HG02970 (cell line): Measurements from ENCODE around the gene CCBE1.
"Not testable (repeated sequence)": the region's sequence is repeated elsewhere in the genome, so short reads cannot be mapped to it uniquely, and the experiment has no call there.

Source experiments
- ATAC-seq: cut with Tn5 transposase; IDR thresholded peaks from one replicate; pipeline ENCODE4 v1.9.1; 2021; ENCODE audit warnings: mild to moderate bottlenecking, moderate library complexity, moderate number of reproducible peaks; ENCODE audit not compliant: unreplicated experiment, low FRiP score

The CCBE1 gene

GRCh38 chr18:59717291-59717690 is 20.1 kb upstream of the CCBE1 start:
- no peak for ATAC-seq

DNA sequence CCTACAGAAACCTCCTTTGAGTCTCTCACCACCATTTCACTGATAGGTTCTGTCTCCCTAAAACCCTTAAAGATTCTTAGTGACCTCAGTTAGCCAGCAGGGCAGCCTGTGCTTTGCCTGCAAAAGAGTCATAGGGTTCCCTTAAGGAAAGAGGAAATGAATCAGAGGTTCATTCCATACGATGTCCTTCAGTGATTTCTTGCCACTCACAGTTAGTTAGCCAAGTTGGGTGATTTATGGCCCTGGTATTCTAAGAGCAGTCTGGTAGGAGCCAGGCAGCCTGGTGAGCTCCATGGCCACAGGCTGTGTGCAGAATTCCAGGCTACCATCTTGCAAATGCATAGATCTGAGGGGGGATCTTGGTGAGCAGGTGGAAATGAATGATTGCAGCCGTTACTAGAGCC is 18.7 kb upstream of the CCBE1 start:
- ATAC-seq = no peak

- ATAC-seq = no peak
These were observed 18.2 kb upstream of the CCBE1 start for GRCh38 chr18:59715445-59715844.

GRCh38 chr18:59714096-59714495 is 16.9 kb upstream of the CCBE1 start:
- ATAC-seq = not testable (repeated sequence)

- no peak for ATAC-seq
These were observed 15.1 kb upstream of the CCBE1 start for GRCh38 chr18:59712311-59712710.

GRCh38 chr18:59708988-59709387 is 11.8 kb upstream of the CCBE1 start:
- ATAC-seq = no peak

DNA sequence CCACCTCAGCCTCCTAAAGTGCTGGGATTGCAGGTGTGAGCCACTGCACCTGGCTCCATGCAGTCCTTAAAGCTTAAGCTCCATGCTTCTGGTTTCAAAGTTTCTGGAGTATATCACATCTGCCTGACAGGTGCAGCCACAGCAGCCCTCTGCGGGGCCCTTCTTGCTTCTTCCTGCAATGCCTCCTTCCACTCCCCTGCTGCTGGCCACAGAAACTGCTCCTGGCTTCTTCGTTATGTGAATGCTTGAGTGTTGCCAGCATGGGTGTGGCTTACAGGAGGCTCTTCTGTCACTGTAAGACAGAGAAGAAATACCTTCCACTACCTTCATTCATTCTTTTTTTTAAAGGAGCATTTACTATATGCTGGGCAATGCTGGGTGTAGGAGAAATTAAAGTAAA is 10.1 kb upstream of the CCBE1 start:
- ATAC-seq = no peak

- ATAC-seq = no peak
These were observed 9.3 kb upstream of the CCBE1 start for GRCh38 chr18:59706499-59706898.

- ATAC-seq = no peak
These were observed 7.9 kb upstream of the CCBE1 start for GRCh38 chr18:59705145-59705544.

GRCh38 chr18:59704146-59704545 is 6.9 kb upstream of the CCBE1 start:
- no peak for ATAC-seq

DNA sequence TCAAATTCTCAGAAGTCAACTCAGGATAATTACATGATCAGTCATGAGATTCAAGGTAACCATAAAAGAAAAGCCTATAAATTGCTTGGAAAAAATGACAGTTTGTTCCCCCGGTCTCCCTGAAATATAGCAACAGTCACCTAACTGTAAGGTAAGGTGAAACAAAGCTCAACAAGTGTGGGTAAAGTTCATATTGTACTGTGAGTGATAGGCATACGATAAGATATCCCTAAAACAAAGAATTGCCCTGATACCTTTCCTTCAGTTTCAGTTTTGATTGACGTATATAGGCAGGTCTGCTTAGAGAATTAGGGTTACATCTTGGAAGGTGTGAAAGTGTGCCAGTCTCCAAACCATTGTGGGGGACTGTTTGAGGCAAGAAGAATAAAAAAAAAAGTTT is 4.0 kb upstream of the CCBE1 start:
- no peak for ATAC-seq

DNA sequence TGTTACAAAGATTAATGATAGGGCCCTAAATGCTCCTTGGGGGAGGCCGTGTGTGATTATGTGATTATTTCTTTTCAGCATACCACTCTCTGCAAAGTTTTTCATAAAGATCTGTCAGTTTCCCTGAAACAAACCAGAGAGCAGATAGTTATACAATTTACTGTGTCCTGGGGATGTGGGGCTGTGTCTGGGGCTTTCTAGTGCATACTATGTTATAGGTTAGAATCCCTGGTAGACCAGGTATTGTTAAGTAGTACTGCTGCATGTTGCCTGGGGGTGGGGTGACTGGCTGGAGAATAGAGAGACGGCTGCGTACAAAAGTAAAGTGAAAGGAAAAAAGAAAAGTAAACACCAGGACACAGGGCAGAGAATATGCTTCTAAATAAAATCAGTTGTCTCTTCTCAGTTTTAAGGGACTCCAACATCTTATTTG is 3.3 kb upstream of the CCBE1 start:
- no peak for ATAC-seq

- ATAC-seq = no peak
These were observed 2.7 kb upstream of the CCBE1 start for GRCh38 chr18:59699750-59700534.

DNA sequence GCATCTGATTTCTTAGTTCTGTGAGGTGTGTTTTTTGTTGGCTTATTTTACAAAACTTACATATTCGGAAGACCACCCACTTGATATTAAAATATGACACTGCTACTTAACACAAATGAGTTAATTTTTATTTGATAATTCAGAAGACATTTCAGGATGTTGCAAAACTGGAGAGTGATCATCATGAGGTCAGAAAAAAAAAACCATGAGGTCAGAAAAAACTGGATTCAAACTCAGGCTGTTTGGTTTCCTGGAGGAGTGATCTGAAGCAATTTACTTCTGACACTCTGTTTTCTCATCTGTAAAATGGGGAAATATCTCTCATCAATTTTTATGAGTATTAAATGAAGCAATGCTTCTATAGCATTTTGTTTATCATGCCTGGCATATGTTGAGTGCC is 1.8 kb upstream of the CCBE1 start:
- ATAC-seq = no peak

DNA sequence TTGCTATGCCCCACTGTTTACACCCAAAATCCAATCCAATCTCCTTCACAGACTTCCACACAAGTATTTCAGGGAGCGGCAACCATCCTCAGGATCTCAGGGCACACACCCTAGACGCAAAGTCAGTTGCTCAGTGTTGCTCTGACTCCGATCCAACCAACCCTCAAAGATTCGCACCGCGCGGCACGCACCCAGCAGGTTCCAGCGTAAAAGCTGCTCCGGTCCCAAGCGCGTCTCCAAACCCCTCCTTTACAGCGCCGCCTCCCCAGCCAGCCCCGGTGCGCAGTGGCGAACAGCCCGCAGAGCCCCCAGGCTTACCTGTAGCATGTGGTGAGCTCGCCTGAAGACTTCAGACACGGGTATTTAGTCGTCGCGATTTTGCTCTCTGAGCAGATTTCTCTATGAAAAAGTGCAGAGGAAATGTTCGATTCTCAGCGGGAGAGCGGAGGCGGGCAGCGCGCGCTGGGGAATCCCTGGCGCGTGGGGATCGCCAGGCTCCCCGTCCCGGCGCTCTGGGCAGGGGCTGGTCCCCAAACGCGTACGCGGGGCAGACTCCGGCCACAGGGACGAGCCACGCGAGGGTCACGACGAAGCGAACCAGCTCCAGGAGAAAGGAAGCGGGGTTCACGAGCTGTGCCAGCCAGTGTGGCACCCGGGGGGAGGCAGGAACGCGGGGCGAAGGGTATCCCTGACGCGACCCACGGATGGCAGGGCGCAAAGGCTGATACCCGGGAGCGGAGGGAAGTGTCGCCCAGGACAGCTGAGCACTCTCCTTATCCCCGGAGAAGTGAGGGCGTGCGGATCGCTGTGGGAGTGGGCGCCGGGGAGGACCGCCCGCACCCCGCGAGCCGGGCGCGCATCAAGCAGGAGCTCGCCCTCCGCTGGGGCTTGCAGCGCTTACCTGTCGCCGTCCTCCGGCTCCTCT is 650 bp downstream of the CCBE1 start:
- ATAC-seq = no peak

- ATAC-seq = no peak
These were observed 1.7 kb downstream of the CCBE1 start for GRCh38 chr18:59695551-59695950.

GRCh38 chr18:59694824-59695223 is 2.4 kb downstream of the CCBE1 start:
- ATAC-seq = no peak

- no peak for ATAC-seq
These were observed 5.2 kb downstream of the CCBE1 start for GRCh38 chr18:59691996-59692395.

DNA sequence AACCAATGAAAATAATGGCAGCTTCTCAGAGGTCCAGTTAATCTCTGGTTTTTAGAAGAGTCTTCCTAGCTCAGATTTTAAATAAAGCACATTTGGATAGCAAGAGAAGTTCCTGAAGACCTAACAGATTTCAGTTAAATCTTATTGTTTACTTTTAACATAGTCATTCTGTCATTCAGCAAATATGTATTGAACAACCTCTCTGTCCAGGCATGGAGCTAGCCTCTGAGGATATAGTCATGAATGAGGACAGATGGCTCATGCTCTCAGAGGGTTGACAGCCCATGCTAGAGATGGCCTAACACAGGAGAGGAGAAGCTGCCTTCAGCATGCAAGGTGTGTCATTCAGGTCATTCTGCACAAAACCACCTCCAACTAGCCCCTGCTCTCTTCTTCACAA is 6.2 kb downstream of the CCBE1 start:
- no peak for ATAC-seq

GRCh38 chr18:59690186-59690982 is 6.8 kb downstream of the CCBE1 start:
- no peak for ATAC-seq

DNA sequence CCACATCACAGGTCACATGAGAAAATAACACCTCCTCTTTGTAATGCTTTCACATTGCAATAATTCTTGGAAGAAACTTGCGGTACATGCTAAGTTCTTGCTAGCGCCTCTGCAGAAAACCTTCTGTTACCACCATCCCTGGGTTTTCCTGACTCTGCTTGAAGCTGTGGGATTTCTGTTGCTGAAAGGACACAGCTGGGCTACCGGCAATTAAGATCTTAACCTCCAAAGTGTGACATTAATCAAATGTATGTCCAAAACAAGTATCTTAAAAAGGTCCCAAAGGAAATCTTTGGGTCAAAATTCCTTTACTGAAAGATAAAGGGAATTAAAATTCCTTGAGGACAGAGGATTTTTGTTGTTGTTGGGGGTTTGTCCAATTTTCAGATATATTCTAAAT is 7.5 kb downstream of the CCBE1 start:
- ATAC-seq = no peak
